Activated naive CD8-positive, alpha-beta T cell (primary cell): Measurements from ENCODE around the gene AGXT2.

Experiments
- H3K27ac Mint-ChIP-seq: one replicate; pipeline ENCODE4 v1.8.0; 2021; ENCODE audit warnings: mixed read lengths
- H3K27me3 Mint-ChIP-seq: one replicate; pipeline ENCODE4 v1.8.0; 2021; ENCODE audit warnings: mixed read lengths
- H3K36me3 Mint-ChIP-seq: one replicate; pipeline ENCODE4 v1.8.0; 2021; ENCODE audit warnings: mixed read lengths
- H3K4me1 Mint-ChIP-seq: one replicate; pipeline ENCODE4 v1.8.0; 2021; ENCODE audit warnings: low read depth, mixed read lengths
- H3K4me3 Mint-ChIP-seq: one replicate; pipeline ENCODE4 v1.8.0; 2021; ENCODE audit warnings: mild to moderate bottlenecking, mixed read lengths
- H3K9me3 Mint-ChIP-seq: one replicate; pipeline ENCODE4 v1.8.0; 2021; ENCODE audit warnings: low read depth, mixed read lengths

The AGXT2 gene

DNA sequence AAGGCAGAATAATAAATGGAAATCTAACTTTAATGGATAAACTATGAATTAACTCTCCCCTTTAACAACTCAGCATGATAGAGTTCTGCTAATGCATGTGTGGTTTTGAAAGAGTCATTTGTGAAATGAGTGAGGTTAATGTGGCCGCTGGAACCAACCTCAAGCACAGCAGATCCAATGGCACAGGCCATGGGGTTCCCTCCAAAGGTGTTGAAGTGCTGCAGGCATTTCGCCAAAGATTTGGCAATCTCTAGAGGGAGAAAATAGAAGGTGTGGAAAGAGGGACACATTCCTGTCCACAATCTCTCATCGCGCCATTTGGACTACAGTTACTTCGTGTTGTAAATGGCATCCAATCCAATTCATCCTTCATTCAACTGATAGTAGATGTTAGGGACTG lies 35.0 kb downstream of the AGXT2 start:
- no peaks in the 10 kb centered on the region for H3K9me3 Mint-ChIP-seq
- no peaks in the 10 kb centered on the region for H3K36me3 Mint-ChIP-seq
- H3K4me1 Mint-ChIP-seq = no peaks in the 10 kb centered on the region
- no peak overlapping the region for H3K27ac Mint-ChIP-seq
- H3K4me3 Mint-ChIP-seq = no peak overlapping the region
- peaks cover 13% of the 10 kb centered on the region for H3K27me3 Mint-ChIP-seq

GRCh38 chr5:35012365-35012764 lies 35.4 kb downstream of the AGXT2 start:
- Mint-ChIP-seq H3K27me3 (peaks cover 15% of the 10 kb centered on the region), H3K4me3 (no peak overlapping the region)

GRCh38 chr5:35010676-35011075 lies 37.1 kb downstream of the AGXT2 start:
- H3K4me3 Mint-ChIP-seq = no peak overlapping the region

More at GRCh38 chr5:35012365-35012764, 35.4 kb downstream of the AGXT2 start:
- Mint-ChIP-seq H3K27ac (no peak overlapping the region), H3K9me3 (no peaks in the 10 kb centered on the region), H3K36me3 (no peaks in the 10 kb centered on the region), H3K4me1 (no peaks in the 10 kb centered on the region)

DNA sequence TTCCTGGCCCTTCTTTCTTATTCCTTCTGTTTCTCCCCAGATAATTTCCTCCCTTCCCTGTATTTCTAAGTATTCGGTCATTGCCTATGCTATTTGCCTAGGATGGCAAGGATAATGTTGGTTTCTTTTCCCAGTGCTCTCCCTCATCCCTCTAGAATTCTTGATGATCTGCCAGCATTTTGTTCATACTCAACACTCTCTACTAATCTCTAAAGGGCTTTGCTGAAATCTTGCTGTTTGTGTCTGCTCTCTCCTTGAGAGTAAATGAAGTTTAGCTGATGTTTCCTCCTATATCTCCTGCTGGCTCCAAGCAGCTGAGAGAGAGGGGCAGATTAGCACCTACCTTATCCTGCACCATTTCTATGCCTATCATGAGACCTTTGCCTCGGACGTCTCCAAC lies 38.1 kb downstream of the AGXT2 start:
- H3K9me3 Mint-ChIP-seq = no peaks in the 10 kb centered on the region
- no peak overlapping the region for H3K27ac Mint-ChIP-seq
- no peaks in the 10 kb centered on the region for H3K36me3 Mint-ChIP-seq
- H3K27me3 Mint-ChIP-seq = peaks cover 23% of the 10 kb centered on the region
- no peaks in the 10 kb centered on the region for H3K4me1 Mint-ChIP-seq
- H3K4me3 Mint-ChIP-seq = no peak overlapping the region

More at GRCh38 chr5:35010676-35011075, 37.1 kb downstream of the AGXT2 start:
- Mint-ChIP-seq H3K27me3 (peaks cover 20% of the 10 kb centered on the region), H3K27ac (no peak overlapping the region), H3K36me3 (no peaks in the 10 kb centered on the region), H3K4me1 (no peaks in the 10 kb centered on the region), H3K9me3 (no peaks in the 10 kb centered on the region)

DNA sequence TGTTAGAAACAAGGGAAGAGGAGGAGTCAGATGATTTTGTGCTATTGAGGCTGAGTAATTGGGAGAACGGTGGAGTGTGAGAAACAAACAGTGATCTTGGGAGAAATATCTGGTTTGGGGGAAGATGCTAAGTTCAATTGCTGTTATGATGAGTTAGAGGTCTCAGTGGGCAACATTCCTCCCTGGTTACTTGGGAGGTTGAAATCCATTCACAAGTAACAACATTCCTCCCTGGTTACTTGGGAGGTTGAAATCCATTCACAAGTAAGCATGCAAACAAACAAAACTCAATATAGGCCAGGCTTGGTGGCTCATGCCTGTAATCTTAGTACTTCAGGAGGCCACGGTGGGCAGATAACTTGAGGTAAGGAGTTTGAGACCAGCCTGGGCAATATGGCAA lies 38.7 kb downstream of the AGXT2 start:
- Mint-ChIP-seq H3K9me3 (no peaks in the 10 kb centered on the region), H3K4me1 (no peaks in the 10 kb centered on the region), H3K36me3 (no peaks in the 10 kb centered on the region), H3K4me3 (no peak overlapping the region), H3K27me3 (peaks cover 23% of the 10 kb centered on the region), H3K27ac (no peak overlapping the region)

GRCh38 chr5:35004771-35005170 lies 43.0 kb downstream of the AGXT2 start:
- H3K4me3 Mint-ChIP-seq = no peak overlapping the region
- no peak overlapping the region for H3K27ac Mint-ChIP-seq
- H3K36me3 Mint-ChIP-seq = no peaks in the 10 kb centered on the region
- no peaks in the 10 kb centered on the region for H3K9me3 Mint-ChIP-seq
- no peaks in the 10 kb centered on the region for H3K4me1 Mint-ChIP-seq
- peaks cover 22% of the 10 kb centered on the region for H3K27me3 Mint-ChIP-seq

GRCh38 chr5:35004200-35004599 lies 43.5 kb downstream of the AGXT2 start:
- no peak overlapping the region for H3K4me3 Mint-ChIP-seq
- no peak overlapping the region for H3K27ac Mint-ChIP-seq
- H3K27me3 Mint-ChIP-seq = peaks cover 22% of the 10 kb centered on the region
- no peaks in the 10 kb centered on the region for H3K4me1 Mint-ChIP-seq
- H3K9me3 Mint-ChIP-seq = no peaks in the 10 kb centered on the region
- H3K36me3 Mint-ChIP-seq = no peaks in the 10 kb centered on the region

- Mint-ChIP-seq H3K27ac (no peak overlapping the region), H3K9me3 (no peaks in the 10 kb centered on the region), H3K4me1 (no peaks in the 10 kb centered on the region), H3K27me3 (peaks cover 20% of the 10 kb centered on the region), H3K4me3 (no peak overlapping the region), H3K36me3 (no peaks in the 10 kb centered on the region)
These were observed 44.5 kb downstream of the AGXT2 start for GRCh38 chr5:35003018-35003957.

DNA sequence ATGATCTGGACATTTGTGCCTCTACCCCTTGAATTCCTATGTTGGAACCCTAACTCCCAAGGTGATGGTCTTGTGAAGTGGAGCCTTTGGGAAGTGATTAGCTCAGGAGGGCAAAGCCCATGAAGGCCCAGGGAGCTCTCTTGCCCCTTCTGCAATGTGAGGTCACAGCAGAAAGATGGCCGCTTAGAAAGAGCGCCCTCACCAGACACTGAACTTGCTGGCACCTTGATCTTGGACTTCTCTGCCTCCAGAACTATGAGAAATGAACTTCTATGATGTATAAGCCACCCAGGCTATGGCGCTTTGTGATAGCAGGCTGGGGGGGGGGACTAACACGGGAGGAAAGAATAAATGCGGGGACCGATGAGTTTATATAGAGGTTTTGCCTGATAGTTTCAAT lies 45.3 kb downstream of the AGXT2 start:
- Mint-ChIP-seq H3K27ac (no peak overlapping the region), H3K27me3 (peaks cover 14% of the 10 kb centered on the region), H3K4me3 (no peak overlapping the region), H3K9me3 (no peaks in the 10 kb centered on the region), H3K36me3 (no peaks in the 10 kb centered on the region), H3K4me1 (no peaks in the 10 kb centered on the region)

- Mint-ChIP-seq H3K36me3 (no peaks in the 10 kb centered on the region), H3K4me1 (no peaks in the 10 kb centered on the region), H3K27ac (no peak overlapping the region), H3K9me3 (no peaks in the 10 kb centered on the region), H3K27me3 (peaks cover 11% of the 10 kb centered on the region), H3K4me3 (no peak overlapping the region)
These were observed 45.9 kb downstream of the AGXT2 start for GRCh38 chr5:35001842-35002241.

DNA sequence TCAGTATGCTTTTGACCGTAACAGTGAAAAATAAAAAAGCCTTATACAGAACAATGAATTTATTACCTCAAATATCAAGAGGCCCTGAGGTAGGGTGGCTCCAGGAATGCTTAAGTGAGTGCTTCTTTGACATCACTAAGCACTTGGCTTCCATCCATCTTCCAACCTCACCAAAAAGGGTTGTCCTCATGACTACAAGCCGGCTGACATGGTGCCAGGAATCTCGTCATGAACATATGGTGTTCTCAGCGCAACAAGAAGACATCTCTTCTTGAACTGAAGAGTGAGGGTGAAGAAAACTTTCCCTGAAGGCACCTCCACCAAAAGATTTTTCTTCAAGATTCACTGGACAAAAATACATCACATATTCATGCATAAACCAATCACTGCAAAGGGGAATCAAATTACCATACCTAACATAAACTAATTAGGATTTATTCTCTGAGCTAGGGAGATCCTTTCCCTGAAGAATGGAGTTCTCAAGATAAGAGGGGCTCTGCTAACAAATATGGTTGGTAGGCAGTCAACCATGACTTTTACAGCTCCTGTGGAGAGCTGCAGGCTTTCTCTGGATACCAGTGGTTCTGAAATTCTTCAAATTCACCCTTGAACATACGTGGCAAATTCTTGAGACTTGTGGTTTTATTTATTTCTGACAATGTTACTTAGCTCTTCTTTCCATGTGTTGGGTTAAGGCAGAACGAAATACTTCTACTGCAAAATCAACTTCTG lies 49.5 kb downstream of the AGXT2 start:
- Mint-ChIP-seq H3K4me1 (no peaks in the 10 kb centered on the region), H3K4me3 (no peak overlapping the region), H3K36me3 (no peaks in the 10 kb centered on the region), H3K27ac (no peak overlapping the region), H3K27me3 (peaks cover 12% of the 10 kb centered on the region), H3K9me3 (no peaks in the 10 kb centered on the region)

- Mint-ChIP-seq H3K4me3 (no peak overlapping the region), H3K27me3 (peaks cover 12% of the 10 kb centered on the region)
These were observed 51.5 kb downstream of the AGXT2 start for GRCh38 chr5:34996261-34996660.

GRCh38 chr5:34993951-34994350 lies 53.8 kb downstream of the AGXT2 start:
- H3K36me3 Mint-ChIP-seq = no peaks in the 10 kb centered on the region
- no peak overlapping the region for H3K27ac Mint-ChIP-seq
- no peak overlapping the region for H3K4me3 Mint-ChIP-seq
- peaks cover 19% of the 10 kb centered on the region for H3K27me3 Mint-ChIP-seq
- no peaks in the 10 kb centered on the region for H3K9me3 Mint-ChIP-seq
- no peaks in the 10 kb centered on the region for H3K4me1 Mint-ChIP-seq

More at GRCh38 chr5:34996261-34996660, 51.5 kb downstream of the AGXT2 start:
- no peak overlapping the region for H3K27ac Mint-ChIP-seq
- H3K9me3 Mint-ChIP-seq = no peaks in the 10 kb centered on the region
- no peaks in the 10 kb centered on the region for H3K4me1 Mint-ChIP-seq
- H3K36me3 Mint-ChIP-seq = no peaks in the 10 kb centered on the region

GRCh38 chr5:34991486-34992238 lies 56.1 kb downstream of the AGXT2 start:
- H3K27me3 Mint-ChIP-seq = peaks cover 25% of the 10 kb centered on the region
- H3K27ac Mint-ChIP-seq = no peak overlapping the region
- H3K4me3 Mint-ChIP-seq = no peak overlapping the region
- no peaks in the 10 kb centered on the region for H3K4me1 Mint-ChIP-seq
- peaks cover 5% of the 10 kb centered on the region for H3K9me3 Mint-ChIP-seq
- H3K36me3 Mint-ChIP-seq = peaks cover 4% of the 10 kb centered on the region

DNA sequence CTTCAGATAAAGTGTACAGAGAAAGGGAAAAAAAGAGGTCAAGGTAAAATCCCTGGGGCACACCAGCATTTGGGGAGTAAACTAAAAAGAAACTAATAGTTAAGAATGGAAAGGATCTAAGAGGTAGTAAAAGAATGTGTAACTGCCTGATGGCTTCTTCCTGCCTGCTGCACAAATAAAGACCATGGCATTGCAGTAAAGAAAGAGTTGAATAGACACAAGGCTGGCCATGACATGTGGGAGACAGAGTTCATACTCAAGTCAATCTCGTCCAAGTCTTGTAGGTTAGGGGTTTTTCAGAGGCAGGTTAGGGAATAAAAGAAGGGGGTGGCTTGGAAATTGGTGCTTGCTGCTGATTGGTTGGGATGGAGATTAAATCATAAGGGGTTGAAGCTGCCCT lies 60.8 kb downstream of the AGXT2 start:
- Mint-ChIP-seq H3K4me1 (no peaks in the 10 kb centered on the region), H3K9me3 (peaks cover 11% of the 10 kb centered on the region), H3K27me3 (peaks cover 19% of the 10 kb centered on the region), H3K36me3 (peaks cover 12% of the 10 kb centered on the region), H3K4me3 (no peak overlapping the region), H3K27ac (no peak overlapping the region)
